ENCODE measurements around the gene SHOC2.
"Not testable (repeated sequence)": the region's sequence is repeated elsewhere in the genome, so short reads cannot be mapped to it uniquely, and the experiment has no call there.

The SHOC2 gene

GRCh38 chr10:110915035-110915434 is 4.4 kb upstream of the SHOC2 start:
- no peak for DNase-seq
- H3K27me3 Mint-ChIP-seq, result no peaks in the 10 kb centered on the region
- H3K4me1 Mint-ChIP-seq (ENCODE audit: low read depth in 2 of 2), result peaks cover 16 to 32% of the 10 kb centered on the region in 2 donors
- H3K9me3 Mint-ChIP-seq, result no peaks in the 10 kb centered on the region
- H3K27ac Mint-ChIP-seq, result no peak overlapping the region
- H3K36me3 Mint-ChIP-seq (ENCODE audit: insufficient read depth), result peaks cover 31% of the 10 kb centered on the region
- no peak overlapping the region for H3K4me3 Mint-ChIP-seq
- ATAC-seq (replicated peaks), result no peak

- H3K27ac Mint-ChIP-seq; ATAC-seq (replicated peaks): not testable (repeated sequence)
- H3K36me3 Mint-ChIP-seq (ENCODE audit: insufficient read depth), result peaks cover 36% of the 10 kb centered on the region
Measured at GRCh38 chr10:110915600-110915999, 3.8 kb upstream of the SHOC2 start.

DNA sequence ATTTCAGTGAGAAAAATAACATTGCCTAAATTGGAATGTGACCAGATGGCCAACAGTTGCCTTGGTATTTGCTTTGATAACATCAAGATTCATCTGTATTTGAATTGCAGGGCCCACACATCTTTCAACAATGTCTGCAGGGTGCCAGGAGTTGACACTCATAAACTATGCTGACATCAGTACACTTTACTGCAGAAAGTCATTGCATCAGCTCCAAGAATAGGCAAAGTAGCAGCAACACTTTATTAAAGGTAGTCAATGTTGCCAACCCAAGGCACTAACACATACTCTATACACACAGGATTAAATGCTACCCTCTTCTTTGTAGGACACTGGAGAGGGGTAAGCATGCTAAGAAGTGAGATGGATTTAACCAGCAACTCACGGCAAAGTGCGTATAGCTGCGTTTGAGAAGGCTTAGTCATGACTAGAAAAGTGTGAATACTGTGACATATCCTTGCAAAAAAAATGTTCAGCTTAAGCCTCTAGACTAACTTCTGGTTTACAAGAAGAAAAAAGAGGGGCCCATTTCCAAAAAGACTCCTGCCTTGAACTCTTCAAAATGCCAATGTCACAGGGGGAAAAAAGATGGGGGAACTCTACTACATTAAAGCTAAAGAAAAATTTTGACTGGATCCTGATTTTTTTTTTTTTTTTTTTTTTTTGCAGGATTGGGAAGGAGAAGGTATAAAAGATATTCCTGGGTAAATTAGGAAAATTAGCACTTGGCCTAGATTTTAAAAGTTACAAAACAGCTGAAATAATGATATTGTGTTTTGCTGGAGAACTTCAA is 2.7 kb upstream of the SHOC2 start:
- ATAC-seq (replicated peaks) (no peak), DNase-seq (no peak)
- no peaks in the 10 kb centered on the region for H3K9me3 Mint-ChIP-seq
- peaks cover 23 to 31% of the 10 kb centered on the region in 2 donors for H3K4me1 Mint-ChIP-seq (ENCODE audit: low read depth in 2 of 2)
- H3K27ac Mint-ChIP-seq, result no peak overlapping the region
- no peaks in the 10 kb centered on the region for H3K27me3 Mint-ChIP-seq
- peak overlapping the region; percentile 86 to 99 for H3K4me3 Mint-ChIP-seq
- peaks cover 36% of the 10 kb centered on the region for H3K36me3 Mint-ChIP-seq (ENCODE audit: insufficient read depth)

More at GRCh38 chr10:110915600-110915999, 3.8 kb upstream of the SHOC2 start:
- not testable (repeated sequence) for H3K9me3 Mint-ChIP-seq, H3K4me3 Mint-ChIP-seq, H3K27me3 Mint-ChIP-seq, DNase-seq
- peaks cover 22 to 32% of the 10 kb centered on the region in 2 donors for H3K4me1 Mint-ChIP-seq (ENCODE audit: low read depth in 2 of 2)

DNA sequence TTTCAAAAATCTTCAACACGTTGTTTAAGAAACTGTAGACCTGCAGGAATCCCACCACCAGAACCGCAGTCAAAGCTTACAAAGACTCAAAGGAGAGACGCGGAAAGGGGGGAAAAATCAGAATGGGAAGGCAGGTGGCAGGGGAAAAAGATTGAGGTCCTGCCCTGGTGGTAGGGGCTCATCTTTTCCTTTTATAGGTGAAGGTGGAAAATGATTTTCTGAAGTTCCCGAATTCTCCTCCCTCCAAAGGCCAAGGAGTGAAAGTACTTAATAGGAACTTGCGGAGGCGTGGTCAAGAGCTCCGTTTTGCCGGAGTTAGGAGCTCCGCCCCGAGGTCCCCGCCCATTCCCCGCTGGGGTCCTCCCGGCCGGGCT is 1.1 kb upstream of the SHOC2 start:
- Mint-ChIP-seq H3K27ac (peak overlapping the region; percentile 99 to 100), H3K4me1 (ENCODE audit: low read depth in 2 of 2) (peaks cover 23 to 39% of the 10 kb centered on the region in 2 donors), H3K4me3 (peak overlapping the region; percentile 86 to 99), H3K9me3 (no peaks in the 10 kb centered on the region), H3K27me3 (no peaks in the 10 kb centered on the region), H3K36me3 (ENCODE audit: insufficient read depth) (peaks cover 36% of the 10 kb centered on the region)
- ATAC-seq (replicated peaks) (no peak), DNase-seq (peak in 2 of 3 experiments; percentile 79 to 80)

DNA sequence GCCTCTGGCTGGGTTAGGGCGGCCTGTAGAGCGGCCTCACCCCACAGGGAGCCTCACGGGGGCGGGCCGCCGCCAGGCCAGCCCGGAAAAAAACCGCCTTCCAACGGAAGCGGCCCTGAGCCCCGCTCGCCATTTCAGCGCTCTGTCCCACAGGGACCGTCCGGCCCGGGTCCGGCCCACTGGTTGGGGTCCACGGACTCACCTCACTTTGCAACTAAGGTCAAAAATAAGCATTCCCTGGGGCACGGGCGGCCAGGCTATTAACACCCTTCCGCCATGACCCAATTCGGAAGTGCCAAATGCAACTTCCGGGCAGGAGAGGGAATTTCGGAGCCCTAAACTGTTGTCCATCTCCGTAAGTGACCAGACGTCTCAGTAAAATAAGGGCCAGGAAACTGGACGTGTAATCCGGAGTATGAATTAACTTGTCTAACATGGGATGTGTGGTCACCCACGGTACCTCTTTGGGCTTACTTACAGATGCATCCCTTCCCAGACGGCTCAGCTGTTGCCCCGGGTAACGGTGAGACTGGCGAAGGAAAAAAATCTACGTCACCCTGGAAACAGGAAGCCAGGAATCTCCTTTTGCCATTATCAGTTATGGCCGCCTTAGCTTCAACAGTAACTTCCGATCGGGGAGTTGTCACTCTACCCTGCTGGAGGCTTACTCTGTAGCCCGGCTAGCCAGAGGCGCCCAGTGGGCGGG is 608 bp upstream of the SHOC2 start, which contains the start of gene BBIP1:
Gene BBIP1, minus strand, starts transcription at position 538 of the 706 bp plus-strand sequence. CDS start 1,023 bp downstream, outside the sequence.
- ATAC-seq (replicated peaks) (peak; percentile 87), DNase-seq (peak in 1 of 3 experiments; percentile 75)
- H3K9me3 Mint-ChIP-seq, result no peaks in the 10 kb centered on the region
- no peaks in the 10 kb centered on the region for H3K27me3 Mint-ChIP-seq
- peak within 1 kb of the TSS; percentile 99 to 100 for H3K27ac Mint-ChIP-seq
- peak within 1 kb of the TSS; percentile 86 to 99 for H3K4me3 Mint-ChIP-seq
- H3K36me3 Mint-ChIP-seq (ENCODE audit: insufficient read depth), result peaks cover 36% of the 10 kb centered on the region
- H3K4me1 Mint-ChIP-seq (ENCODE audit: low read depth in 2 of 2), result peaks cover 26 to 41% of the 10 kb centered on the region in 2 donors

DNA sequence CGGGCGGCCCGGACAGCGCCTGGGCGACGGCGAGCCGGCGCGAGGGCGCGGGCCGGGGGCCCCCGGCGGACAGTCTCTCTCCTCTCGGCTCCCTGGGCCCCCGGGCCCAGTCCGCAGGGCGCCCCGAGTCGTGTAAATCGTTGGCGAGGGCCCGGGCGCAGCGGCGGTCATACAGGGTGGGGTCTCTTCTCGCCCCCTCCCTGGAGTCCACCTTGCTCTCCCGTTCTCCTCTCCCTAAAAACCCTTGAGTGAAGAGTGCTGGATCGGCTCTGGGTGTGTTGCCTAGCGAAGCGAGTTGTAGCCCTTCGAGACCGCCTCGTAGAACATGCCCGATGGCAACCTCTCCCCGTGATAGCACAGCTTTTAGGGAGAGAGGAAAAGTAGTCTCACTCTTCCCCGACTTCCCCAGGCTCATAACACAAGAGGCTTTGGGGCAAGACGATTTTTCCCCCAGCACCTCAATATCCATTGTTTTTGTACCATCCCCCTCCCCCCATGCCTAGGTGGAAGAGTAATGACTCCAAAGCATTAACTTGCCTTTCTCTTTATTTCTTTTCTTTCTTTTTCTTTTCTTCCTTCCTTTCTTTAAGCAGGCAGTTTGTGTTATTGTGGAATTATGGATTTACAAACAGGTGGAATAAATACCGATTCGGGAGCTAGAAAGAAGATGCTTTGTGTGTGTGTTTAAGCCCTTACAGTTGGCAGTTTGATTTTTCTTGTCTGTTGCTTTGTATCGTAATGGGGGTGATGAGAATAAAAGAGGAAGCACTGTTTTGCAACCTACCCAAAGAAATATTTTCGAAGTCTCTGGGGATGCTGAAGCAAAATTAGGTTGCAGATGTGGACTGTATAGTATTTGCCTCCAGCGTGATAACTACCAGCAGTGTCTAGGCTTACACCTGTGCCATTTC is 822 bp downstream of the SHOC2 start:
- DNase-seq (peak in 1 of 3 experiments; percentile 21), ATAC-seq (replicated peaks) (no peak)
- no peaks in the 10 kb centered on the region for H3K27me3 Mint-ChIP-seq
- H3K36me3 Mint-ChIP-seq (ENCODE audit: insufficient read depth), result peaks cover 34% of the 10 kb centered on the region
- H3K4me3 Mint-ChIP-seq, result peak overlapping the region; percentile 86 to 99
- peaks cover 30 to 48% of the 10 kb centered on the region in 2 donors for H3K4me1 Mint-ChIP-seq (ENCODE audit: low read depth in 2 of 2)
- no peaks in the 10 kb centered on the region for H3K9me3 Mint-ChIP-seq
- H3K27ac Mint-ChIP-seq, result peak overlapping the region; percentile 99 to 100

GRCh38 chr10:110923856-110924493 is 4.6 kb downstream of the SHOC2 start:
- H3K4me1 Mint-ChIP-seq (ENCODE audit: low read depth in 2 of 2), result peaks cover 25 to 39% of the 10 kb centered on the region in 2 donors
- no peaks in the 10 kb centered on the region for H3K27me3 Mint-ChIP-seq
- no peak overlapping the region for H3K27ac Mint-ChIP-seq
- no peak for DNase-seq
- no peak overlapping the region for H3K4me3 Mint-ChIP-seq
- peaks cover 13% of the 10 kb centered on the region for H3K36me3 Mint-ChIP-seq (ENCODE audit: insufficient read depth)
- no peaks in the 10 kb centered on the region for H3K9me3 Mint-ChIP-seq
- no peak for ATAC-seq (replicated peaks)

DNA sequence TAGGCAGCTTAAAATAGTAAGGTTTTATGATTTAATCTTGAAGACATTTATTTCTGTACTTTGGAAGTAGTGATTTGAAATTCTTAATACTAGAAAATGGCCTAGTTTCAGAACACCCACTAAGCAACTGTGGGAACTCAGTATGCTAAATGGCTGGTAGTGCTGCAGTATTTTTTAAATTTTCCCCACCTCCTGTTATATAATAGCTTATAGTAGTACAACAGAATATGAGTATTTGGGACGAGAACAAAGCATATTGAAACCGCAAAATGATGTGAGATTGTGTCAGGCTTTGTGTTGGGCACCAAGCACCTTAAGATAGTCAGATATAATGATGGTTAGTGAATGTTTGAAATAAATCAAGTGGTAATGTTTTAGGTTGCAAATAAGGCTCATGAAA is 8.1 kb downstream of the SHOC2 start:
- no peaks in the 10 kb centered on the region for H3K27me3 Mint-ChIP-seq
- no peaks in the 10 kb centered on the region for H3K36me3 Mint-ChIP-seq (ENCODE audit: insufficient read depth)
- no peak for ATAC-seq (replicated peaks)
- H3K4me3 Mint-ChIP-seq, result no peak overlapping the region
- H3K27ac Mint-ChIP-seq, result no peak overlapping the region
- peaks cover 19 to 33% of the 10 kb centered on the region in 2 donors for H3K4me1 Mint-ChIP-seq (ENCODE audit: low read depth in 2 of 2)
- H3K9me3 Mint-ChIP-seq, result no peaks in the 10 kb centered on the region
- no peak for DNase-seq

DNA sequence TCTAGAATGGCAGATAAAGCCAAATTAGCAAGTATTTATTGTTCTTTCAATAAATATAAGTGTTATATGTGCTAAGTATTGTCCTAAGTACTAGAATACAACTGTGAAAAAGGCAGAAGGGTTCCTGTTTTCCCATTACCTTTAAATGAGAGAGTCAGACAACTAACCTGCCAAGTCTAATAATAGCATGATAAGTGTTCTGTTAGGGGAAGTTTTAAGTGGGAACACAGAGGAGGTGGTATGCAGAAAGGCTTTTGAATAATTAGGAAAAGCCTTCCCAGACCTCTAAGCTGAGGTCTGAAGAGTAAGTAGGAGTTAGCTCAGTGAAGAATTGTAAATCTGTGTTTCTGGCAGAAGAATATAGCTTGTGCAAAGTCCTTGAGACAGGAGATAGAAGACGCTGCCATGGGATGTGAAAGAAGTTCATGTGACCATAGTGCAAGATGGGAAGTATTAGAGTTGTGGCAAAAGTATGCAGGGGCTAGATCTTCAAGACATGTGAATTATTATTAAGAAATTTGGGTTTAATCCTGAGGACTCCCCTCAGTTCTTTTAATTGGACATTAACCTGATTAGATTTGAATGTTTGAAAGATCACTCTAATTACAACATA is 12.5 kb downstream of the SHOC2 start:
- Mint-ChIP-seq H3K9me3 (no peaks in the 10 kb centered on the region), H3K27me3 (no peaks in the 10 kb centered on the region), H3K36me3 (ENCODE audit: insufficient read depth) (peaks cover 6% of the 10 kb centered on the region), H3K4me3 (no peak overlapping the region), H3K4me1 (ENCODE audit: low read depth in 2 of 2) (peaks cover 7 to 23% of the 10 kb centered on the region in 2 donors), H3K27ac (no peak overlapping the region)
- DNase-seq (no peak), ATAC-seq (replicated peaks) (no peak)

DNA sequence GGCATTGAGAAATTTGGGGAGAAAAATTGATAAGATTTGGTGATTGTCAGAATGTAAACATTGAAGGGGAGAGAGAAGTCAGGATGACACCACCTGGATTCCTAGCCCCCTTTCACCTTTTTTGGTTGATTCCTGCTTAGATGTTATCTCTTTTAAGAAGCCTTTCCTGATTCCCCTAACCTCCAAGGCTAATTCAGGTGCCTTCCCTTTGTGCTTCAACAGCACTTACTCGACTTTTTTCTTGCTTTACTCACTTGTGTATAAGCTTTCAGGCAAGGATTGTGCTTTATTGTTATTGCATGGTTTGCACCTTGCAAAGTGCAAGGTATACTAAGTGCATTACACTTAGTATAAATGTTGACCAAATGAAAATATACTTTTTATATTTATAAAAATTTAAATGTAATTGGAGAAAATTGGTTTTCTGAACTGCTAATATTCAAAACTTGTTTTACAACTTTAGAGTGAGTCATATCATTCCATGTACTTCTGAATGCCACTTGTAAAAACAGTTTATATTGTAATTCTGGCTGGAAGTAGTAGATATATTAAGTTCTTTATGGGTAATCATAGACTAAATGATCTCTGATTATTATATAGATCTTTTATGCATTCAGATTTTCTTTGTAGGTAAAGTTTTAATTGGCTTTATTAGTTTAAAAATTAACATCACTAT is 13.2 kb downstream of the SHOC2 start:
- peaks cover 8% of the 10 kb centered on the region for H3K36me3 Mint-ChIP-seq (ENCODE audit: insufficient read depth)
- peaks cover 13 to 28% of the 10 kb centered on the region in 2 donors for H3K4me1 Mint-ChIP-seq (ENCODE audit: low read depth in 2 of 2)
- DNase-seq, result no peak
- no peaks in the 10 kb centered on the region for H3K9me3 Mint-ChIP-seq
- no peak for ATAC-seq (replicated peaks)
- no peak overlapping the region for H3K4me3 Mint-ChIP-seq
- no peak overlapping the region for H3K27ac Mint-ChIP-seq
- H3K27me3 Mint-ChIP-seq, result no peaks in the 10 kb centered on the region

- Mint-ChIP-seq H3K27me3 (no peaks in the 10 kb centered on the region), H3K4me1 (ENCODE audit: low read depth in 2 of 2) (peaks cover 14 to 24% of the 10 kb centered on the region in 2 donors)
Measured at GRCh38 chr10:110936757-110937156, 17.4 kb downstream of the SHOC2 start.

DNA sequence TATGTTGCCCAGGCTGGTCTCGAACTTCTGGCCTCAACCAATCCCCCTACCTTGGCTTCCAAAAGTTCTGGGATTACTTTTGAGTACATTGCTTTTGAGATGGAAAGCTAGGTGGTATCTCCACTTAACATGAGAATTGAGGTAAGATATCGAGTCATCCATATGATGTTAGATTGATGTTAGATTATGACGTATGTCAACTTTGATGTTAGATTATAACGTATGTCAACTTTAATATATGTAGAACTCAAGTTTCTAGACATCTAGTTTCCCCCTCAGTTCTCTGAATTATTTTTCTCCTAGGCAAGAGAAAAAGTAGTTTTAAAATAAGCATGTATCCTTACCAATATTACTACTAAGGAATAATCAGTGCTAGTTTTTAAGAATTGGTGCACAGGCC is 20.0 kb downstream of the SHOC2 start:
- peaks cover 22% of the 10 kb centered on the region for H3K36me3 Mint-ChIP-seq (ENCODE audit: insufficient read depth)

More at GRCh38 chr10:110936757-110937156, 17.4 kb downstream of the SHOC2 start:
- H3K27ac Mint-ChIP-seq, result no peak overlapping the region
- DNase-seq, result no peak
- peaks cover 20% of the 10 kb centered on the region for H3K36me3 Mint-ChIP-seq (ENCODE audit: insufficient read depth)
- no peaks in the 10 kb centered on the region for H3K9me3 Mint-ChIP-seq
- ATAC-seq (replicated peaks), result no peak
- H3K4me3 Mint-ChIP-seq, result no peak overlapping the region

More for the DNA sequence above, 20.0 kb downstream of the SHOC2 start:
- ATAC-seq (replicated peaks) (no peak), DNase-seq (no peak)
- H3K27ac Mint-ChIP-seq, result no peak overlapping the region
- no peaks in the 10 kb centered on the region for H3K27me3 Mint-ChIP-seq
- peaks cover 0 to 4% of the 10 kb centered on the region in 2 donors for H3K9me3 Mint-ChIP-seq
- no peak overlapping the region for H3K4me3 Mint-ChIP-seq
- peaks cover 12 to 31% of the 10 kb centered on the region in 2 donors for H3K4me1 Mint-ChIP-seq (ENCODE audit: low read depth in 2 of 2)
